SIG-M5 treated with dmso at 0.1 percent for 504 hours (cell line): ENCODE results near the gene SCARB1.

Experiments
- DNase-seq: peaks from one replicate; lab custom pipeline; 2025; ENCODE audit not compliant: unreplicated experiment; lab: John Stamatoyannopoulos, UW

SCARB1 gene

GRCh38 chr12:124762791-124763593, 100.7 kb downstream of the SCARB1 start:
- DNase-seq: no peak

DNA sequence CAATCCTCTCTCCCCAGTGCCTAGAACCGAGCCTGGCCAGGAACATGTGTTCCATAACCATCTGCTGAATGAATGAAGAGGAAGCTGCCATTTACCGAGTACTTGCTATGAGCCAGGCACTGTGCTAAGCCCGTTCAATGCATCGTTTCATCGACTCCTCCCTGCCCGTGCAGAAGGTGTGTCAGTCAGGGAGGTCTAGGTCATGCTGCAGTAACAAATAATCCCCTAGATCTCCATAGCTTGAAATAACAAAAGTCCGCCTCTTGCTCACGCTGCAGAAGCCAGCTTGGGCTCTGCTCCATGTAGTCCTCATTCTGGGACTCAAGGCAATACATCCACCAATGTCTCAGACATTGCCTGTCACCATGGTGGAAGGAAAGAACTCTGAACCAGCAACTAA, 101.3 kb downstream of the SCARB1 start:
- no peak for DNase-seq

DNA sequence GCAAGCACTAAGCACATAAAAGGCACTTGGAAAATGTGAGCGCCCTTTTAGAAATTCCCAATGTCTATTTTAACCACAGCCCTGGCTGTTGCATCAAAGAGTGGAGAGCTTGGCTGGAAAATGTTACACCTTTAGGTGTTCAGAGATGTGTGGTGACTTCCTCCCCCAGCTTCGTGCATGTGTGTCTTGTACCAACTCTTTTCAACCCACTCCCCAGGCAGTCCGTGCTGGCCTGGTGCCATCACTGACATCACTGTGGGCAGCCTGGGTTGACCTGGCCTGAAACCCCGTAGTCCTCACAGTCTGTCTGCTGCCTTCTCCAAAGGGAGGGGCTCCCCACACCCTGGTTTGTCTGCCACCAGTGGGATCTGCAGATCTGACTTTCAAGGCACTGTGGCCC, 101.8 kb downstream of the SCARB1 start:
- no peak for DNase-seq

- DNase-seq: no peak
These were observed 102.6 kb downstream of the SCARB1 start for GRCh38 chr12:124761056-124761455.

DNA sequence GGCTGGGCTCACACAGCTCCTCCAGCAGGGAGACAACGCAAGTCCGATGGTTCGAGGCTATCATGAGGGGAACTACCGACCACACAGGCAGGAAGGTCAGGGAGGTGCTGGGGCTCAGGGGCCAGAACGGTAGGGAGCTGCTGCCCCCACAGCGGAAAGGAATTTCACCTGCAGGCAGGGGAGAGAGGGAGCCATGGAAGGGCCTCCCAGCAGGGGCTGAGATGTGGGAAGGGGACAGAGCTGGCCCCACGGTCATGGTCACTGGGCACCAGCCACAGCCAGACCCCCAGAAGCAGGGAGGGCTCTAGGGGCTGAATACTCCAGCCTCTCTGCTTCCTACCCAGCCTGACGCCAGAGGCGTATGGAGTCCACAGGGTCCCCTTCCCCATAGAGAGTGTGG, 103.1 kb downstream of the SCARB1 start:
- DNase-seq: no peak

GRCh38 chr12:124759841-124760503, 103.7 kb downstream of the SCARB1 start:
- peak; percentile 25 for DNase-seq

DNA sequence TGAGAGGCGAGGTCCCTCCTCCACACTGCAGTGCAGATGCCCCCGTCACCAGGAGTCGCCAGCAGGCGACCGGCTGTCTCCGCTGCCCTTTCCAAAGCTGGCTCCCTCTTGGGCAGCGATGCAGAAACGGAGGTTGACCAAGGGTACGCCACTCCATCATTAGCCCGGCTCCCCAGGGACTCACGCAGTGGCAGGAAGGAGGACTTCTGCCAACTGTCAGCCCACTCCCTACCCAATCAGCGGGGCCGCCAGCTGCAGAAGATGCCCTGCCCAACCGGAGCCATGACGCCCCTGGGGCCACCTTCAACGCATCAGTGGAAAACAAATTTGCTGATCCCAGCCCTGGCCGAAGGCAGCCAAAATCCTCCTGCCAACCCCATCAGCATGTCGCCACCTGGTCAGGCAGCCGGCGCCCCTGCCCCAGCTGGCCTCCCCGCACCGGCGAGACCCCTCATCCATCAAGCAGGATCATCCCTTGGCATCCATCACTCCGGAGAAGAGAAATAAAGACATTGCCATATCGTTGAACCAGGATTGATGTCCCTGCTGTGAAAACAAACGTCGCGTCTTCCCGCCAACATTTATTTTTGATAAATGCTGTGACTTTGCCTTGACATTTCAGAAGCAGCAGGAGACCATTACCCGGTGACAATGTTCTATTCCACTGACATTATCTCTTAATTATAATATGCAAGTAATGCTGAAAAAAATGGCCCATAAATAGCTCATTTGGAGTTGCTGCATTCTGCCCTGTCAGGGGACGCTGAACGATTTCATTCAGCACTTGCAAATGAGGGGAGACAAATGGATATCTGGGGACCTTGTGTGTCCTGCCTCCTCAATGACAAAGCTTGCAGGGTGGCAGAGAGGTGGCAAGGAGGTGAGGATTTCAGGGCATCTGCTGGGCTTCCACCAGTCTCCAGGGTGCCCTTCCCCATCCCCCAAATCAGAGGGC, 105.1 kb downstream of the SCARB1 start:
- no peak for DNase-seq

GRCh38 chr12:124757329-124757728, 106.3 kb downstream of the SCARB1 start:
- no peak for DNase-seq

DNA sequence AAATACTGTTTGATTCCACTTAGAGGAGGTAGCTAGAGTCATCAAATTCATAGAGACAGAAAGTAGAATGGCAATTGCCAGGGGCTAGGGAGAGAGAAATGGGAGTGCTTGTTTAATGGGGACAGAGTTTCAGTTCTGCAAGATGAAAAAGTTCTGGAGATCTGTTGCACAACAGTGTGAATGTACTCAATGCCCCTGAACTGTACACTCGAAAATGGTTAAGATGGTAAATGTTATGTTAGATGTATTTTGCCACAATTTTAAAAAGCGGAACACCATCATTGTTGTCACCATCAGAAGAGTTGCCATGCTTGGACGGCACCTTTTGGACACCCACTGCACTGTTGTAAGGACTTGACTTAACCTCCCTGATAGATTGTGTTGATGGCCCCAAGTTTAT, 106.9 kb downstream of the SCARB1 start:
- DNase-seq: peak; percentile 96

- DNase-seq: peak; percentile 76
These were observed 107.5 kb downstream of the SCARB1 start for GRCh38 chr12:124756166-124756565.

DNA sequence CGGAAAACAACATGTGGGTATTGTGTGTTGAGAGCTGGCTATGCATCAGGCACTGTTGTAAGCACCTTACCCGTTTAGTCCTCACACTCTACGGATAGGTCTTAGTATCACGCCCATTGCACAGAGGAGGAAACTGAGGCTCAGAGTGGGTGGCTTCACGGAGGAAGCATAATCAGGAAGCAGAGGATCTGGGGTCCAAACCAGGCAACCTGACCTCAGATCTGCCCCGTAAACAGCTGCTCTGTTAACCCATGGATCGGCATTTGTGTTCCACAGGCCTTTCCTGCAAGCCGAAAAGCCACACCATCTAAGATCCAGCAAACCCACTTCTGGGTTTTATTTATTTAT, 107.9 kb downstream of the SCARB1 start:
- DNase-seq: no peak

- DNase-seq: peak; percentile 96
These were observed 108.5 kb downstream of the SCARB1 start for GRCh38 chr12:124754949-124755800.

- DNase-seq: no peak
These were observed 109.2 kb downstream of the SCARB1 start for GRCh38 chr12:124754491-124754890.

DNA sequence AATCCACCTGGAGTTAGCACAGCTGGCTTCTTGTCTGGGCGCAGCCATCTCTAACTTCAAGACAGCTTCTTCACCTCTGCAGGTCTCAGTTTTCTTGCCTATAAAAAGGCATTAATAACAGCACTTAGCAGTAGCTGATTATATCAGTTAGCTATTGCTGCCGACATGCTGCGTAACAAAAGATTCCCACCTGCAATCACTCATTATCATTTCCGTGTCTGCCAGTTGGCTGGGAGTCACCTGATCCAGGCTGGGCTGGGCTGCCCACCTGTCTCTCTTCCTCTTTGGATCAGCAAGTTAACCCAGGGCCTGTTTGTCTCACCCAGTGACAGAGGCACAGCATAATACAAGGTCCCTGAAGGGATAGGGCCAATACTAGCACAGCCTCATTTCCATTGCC, 109.7 kb downstream of the SCARB1 start:
- no peak for DNase-seq

GRCh38 chr12:124753228-124753591, 110.5 kb downstream of the SCARB1 start:
- no peak for DNase-seq

- DNase-seq: no peak
These were observed 111.0 kb downstream of the SCARB1 start for GRCh38 chr12:124752437-124753227.

DNA sequence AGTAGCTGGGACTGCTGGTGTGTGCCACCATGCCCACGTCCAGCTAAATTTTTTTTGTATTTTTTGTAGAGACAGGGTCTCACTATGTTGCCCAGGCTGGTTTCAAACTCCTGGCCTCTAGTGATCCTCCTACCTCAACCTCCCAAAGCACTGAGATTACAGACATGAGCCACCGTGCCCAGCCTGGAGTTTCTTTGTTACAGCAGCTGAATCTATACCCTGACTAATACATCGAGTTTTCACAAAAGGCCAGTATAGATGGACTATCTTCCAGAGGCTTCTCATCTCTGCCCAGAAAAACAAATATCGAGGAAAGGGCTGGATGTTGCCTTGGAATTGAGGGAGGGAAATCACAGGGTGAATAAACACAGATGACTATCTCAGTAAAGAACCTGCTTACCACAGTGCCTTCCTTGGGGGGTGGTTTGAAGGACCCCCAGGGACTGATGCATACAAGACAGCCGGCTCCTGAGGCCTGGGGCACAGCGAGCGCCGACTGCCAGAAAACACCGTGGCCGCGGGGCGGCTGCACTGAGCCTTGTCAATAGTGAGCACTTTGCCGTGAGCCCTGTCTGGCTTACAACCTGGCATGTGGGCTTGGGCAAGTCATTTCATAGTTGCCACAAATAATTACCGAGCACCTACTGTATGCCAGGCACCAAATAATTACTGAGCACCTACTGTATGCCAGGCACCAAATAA, 111.9 kb downstream of the SCARB1 start:
- no peak for DNase-seq

- DNase-seq: no peak
These were observed 112.7 kb downstream of the SCARB1 start for GRCh38 chr12:124750787-124751471.
